Loucy (cell line): ENCODE measurements around the gene AATK.

Experiments used
- H2AFZ ChIP-seq: fragments of 200-600 bp; sonication (generic); 2 replicates; pipeline ENCODE4 v1.6.0; 2016; ENCODE audit warnings: antibody characterized with exemption, mild to moderate bottlenecking, low read length, moderate library complexity
- H3F3A ChIP-seq: fragments of 200-600 bp; 2 replicates; pipeline ENCODE4 v1.6.0; 2016; ENCODE audit warnings: antibody characterized with exemption, low read depth, mild to moderate bottlenecking
- H3K27me3 ChIP-seq: fragments of 200-600 bp; sonication (generic); 2 replicates; pipeline ENCODE4 v1.6.1; 2014; ENCODE audit warnings: low read length, mild to moderate bottlenecking; ENCODE audit not compliant: insufficient read depth, poor library complexity, severe bottlenecking
- H3K36me3 ChIP-seq: fragments of 200-600 bp; sonication (generic); 2 replicates; pipeline ENCODE4 v1.6.1; 2016; ENCODE audit warnings: low read length; ENCODE audit not compliant: insufficient read depth
- H3K4me1 ChIP-seq: fragments of 200-600 bp; sonication (generic); 2 replicates; pipeline ENCODE4 v1.5.1; 2014; ENCODE audit warnings: low read length, mild to moderate bottlenecking; ENCODE audit not compliant: insufficient read depth, poor library complexity, severe bottlenecking
- H3K4me2 ChIP-seq: fragments of 200-600 bp; sonication (generic); 2 replicates; pipeline ENCODE4 v1.6.0; 2014; ENCODE audit warnings: antibody characterized with exemption, low read length, low read depth, mild to moderate bottlenecking; ENCODE audit not compliant: poor library complexity, severe bottlenecking
- H3K4me3 ChIP-seq: fragments of 200-600 bp; sonication (generic); 2 replicates; pipeline ENCODE4 v1.5.1; 2014; ENCODE audit warnings: low read length, mild to moderate bottlenecking, mixed read lengths; ENCODE audit not compliant: poor library complexity, severe bottlenecking
- H3K79me2 ChIP-seq: fragments of 200-600 bp; sonication (generic); 2 replicates; pipeline ENCODE4 v1.6.1; 2014; ENCODE audit warnings: low read length; ENCODE audit not compliant: insufficient read depth
- H3K9ac ChIP-seq: fragments of 200-600 bp; sonication (generic); 2 replicates; pipeline ENCODE4 v1.6.0; 2014; ENCODE audit warnings: mild to moderate bottlenecking, low read depth, low read length, moderate library complexity; ENCODE audit not compliant: poor library complexity, severe bottlenecking
- H3K9me2 ChIP-seq: fragments of 200-600 bp; sonication (generic); replicated peaks from 2 replicates; pipeline ENCODE4 v1.6.1; 2016; ENCODE audit warnings: low read depth, low read length, mixed read lengths
- H3K9me3 ChIP-seq: fragments of 200-600 bp; sonication (generic); 2 replicates; pipeline ENCODE4 v1.6.1; 2014; ENCODE audit warnings: mild to moderate bottlenecking, antibody characterized with exemption, low read length, low read depth; ENCODE audit not compliant: insufficient read depth
- H4K20me1 ChIP-seq: fragments of 200-600 bp; sonication (generic); 2 replicates; pipeline ENCODE4 v1.6.0; 2014; ENCODE audit warnings: antibody characterized with exemption, low read length, mild to moderate bottlenecking; ENCODE audit not compliant: insufficient read depth, poor library complexity, severe bottlenecking
- CTCF ChIP-seq: fragments of 200-600 bp; sonication (generic); conservative IDR thresholded peaks from 2 replicates; pipeline ENCODE4 v1.5.1; 2014; ENCODE audit warnings: mild to moderate bottlenecking, antibody characterized with exemption, low read length
- EZH2phosphoT487 ChIP-seq: fragments of 200-600 bp; IDR thresholded peaks from 2 replicates; pipeline ENCODE4 v1.6.1; 2018; ENCODE audit warnings: antibody characterized with exemption, mild to moderate bottlenecking, moderate library complexity, borderline replicate concordance

AATK gene

DNA sequence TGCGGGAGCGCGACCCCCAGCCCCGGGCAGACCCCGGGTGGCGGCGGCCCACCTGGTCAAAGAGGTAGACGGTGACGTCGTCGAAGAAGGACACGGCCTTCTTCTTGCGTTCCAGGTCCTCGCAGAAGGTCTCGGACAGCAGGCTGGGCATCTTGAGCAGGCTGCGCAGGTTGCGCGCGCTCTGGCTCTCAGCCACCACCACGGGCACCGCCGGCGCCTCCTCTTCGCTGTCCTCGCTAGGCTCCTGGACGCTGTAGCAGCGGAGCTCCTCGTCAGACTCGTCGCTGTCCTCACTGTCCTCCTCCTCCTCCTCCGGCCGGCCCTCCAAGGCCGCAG, 45.9 kb downstream of the AATK start:
- H3K4me1 ChIP-seq: no peaks in the 10 kb centered on the region
- no peaks in the 10 kb centered on the region for H3K79me2 ChIP-seq
- no peaks in the 10 kb centered on the region for H3K9me2 ChIP-seq
- H3K36me3 ChIP-seq: no peaks in the 10 kb centered on the region
- no peak overlapping the region for H2AFZ ChIP-seq
- H3K27me3 ChIP-seq: no peaks in the 10 kb centered on the region
- no peaks in the 10 kb centered on the region for H3K9me3 ChIP-seq
- H3K9ac ChIP-seq: no peak overlapping the region
- no peak overlapping the region for H3K4me2 ChIP-seq
- H3K4me3 ChIP-seq: no peak overlapping the region
- no peaks in the 10 kb centered on the region for H4K20me1 ChIP-seq
- TF ChIP-seq EZH2phosphoT487: no peak
- TF ChIP-seq CTCF: no peak
- H3F3A ChIP-seq: no peaks in the 10 kb centered on the region

- Histone ChIP-seq H3K4me3 (no peak overlapping the region), H3F3A (no peaks in the 10 kb centered on the region), H3K36me3 (no peaks in the 10 kb centered on the region), H3K4me1 (no peaks in the 10 kb centered on the region), H2AFZ (no peak overlapping the region), H3K27me3 (no peaks in the 10 kb centered on the region), H4K20me1 (no peaks in the 10 kb centered on the region), H3K9me3 (no peaks in the 10 kb centered on the region), H3K9ac (no peak overlapping the region), H3K9me2 (no peaks in the 10 kb centered on the region), H3K79me2 (no peaks in the 10 kb centered on the region), H3K4me2 (no peak overlapping the region)
- TF ChIP-seq EZH2phosphoT487 (no peak), CTCF (no peak)
Observed at GRCh38 chr17:81119223-81120148, 46.5 kb downstream of the AATK start.

GRCh38 chr17:81118308-81119221, 47.5 kb downstream of the AATK start:
- Histone ChIP-seq H3K4me2 (no peak overlapping the region), H3F3A (no peaks in the 10 kb centered on the region), H3K27me3 (no peaks in the 10 kb centered on the region), H3K9me3 (no peaks in the 10 kb centered on the region), H3K9ac (no peak overlapping the region), H3K4me1 (no peaks in the 10 kb centered on the region), H4K20me1 (no peaks in the 10 kb centered on the region), H3K79me2 (no peaks in the 10 kb centered on the region), H3K36me3 (no peaks in the 10 kb centered on the region), H3K9me2 (no peaks in the 10 kb centered on the region), H3K4me3 (no peak overlapping the region), H2AFZ (no peak overlapping the region)
- no peak for TF ChIP-seq EZH2phosphoT487
- TF ChIP-seq CTCF: no peak
